ENCODE measurements around the gene MLLT3.

MLLT3 gene

GRCh38 chr9:20573023-20573422 is 49.3 kb downstream of the MLLT3 start:
- no peak for DNase-seq
- H3K4me3 ChIP-seq (ENCODE audit: low read length), result no peak overlapping the region
- H3K79me2 ChIP-seq (ENCODE audit: low read length), result peaks cover 42% of the 10 kb centered on the region

GRCh38 chr9:20570756-20571155 is 51.5 kb downstream of the MLLT3 start:
- no peak overlapping the region for H3K27ac ChIP-seq (ENCODE audit: low read length)
- peaks cover 51% of the 10 kb centered on the region for H3K79me2 ChIP-seq (ENCODE audit: low read length)
- H3K9me3 ChIP-seq (replicated peaks; ENCODE audit: insufficient read depth, low read length), result no peaks in the 10 kb centered on the region
- no peak for DNase-seq
- H3K27me3 ChIP-seq (replicated peaks; ENCODE audit: insufficient read depth, low read length), result no peaks in the 10 kb centered on the region
- H3K4me1 ChIP-seq (ENCODE audit: low read length), result no peaks in the 10 kb centered on the region
- no peaks in the 10 kb centered on the region for H3K36me3 ChIP-seq (replicated peaks; ENCODE audit: insufficient read depth, low read length)
- TF ChIP-seq CTCF (IDR thresholded peaks at IDR 0.05; ENCODE audit: low read length) (no peak), EZH2 (optimal IDR thresholded peaks at IDR 0.05; ENCODE audit: low read depth, low read length) (no peak), EZH2phosphoT487 (IDR thresholded peaks at IDR 0.05; ENCODE audit: low read length) (no peak)
- H3K9ac ChIP-seq (ENCODE audit: low read length), result no peak overlapping the region
- no peaks in the 10 kb centered on the region for H4K20me1 ChIP-seq (ENCODE audit: insufficient read depth, low read length)
- no peaks in the 10 kb centered on the region for H3F3A ChIP-seq (ENCODE audit: insufficient read depth, low read length)
- H2AFZ ChIP-seq (ENCODE audit: low read length), result no peak overlapping the region
- H3K4me2 ChIP-seq (ENCODE audit: low read depth, low read length), result no peak overlapping the region
- H3K4me3 ChIP-seq (ENCODE audit: low read length), result no peak overlapping the region
- no peaks in the 10 kb centered on the region for H3K9me2 ChIP-seq (replicated peaks; ENCODE audit: insufficient read depth, low read length)

More at GRCh38 chr9:20573023-20573422, 49.3 kb downstream of the MLLT3 start:
- H3K9ac ChIP-seq (ENCODE audit: low read length), result no peak overlapping the region
- H3K9me2 ChIP-seq (replicated peaks; ENCODE audit: insufficient read depth, low read length), result no peaks in the 10 kb centered on the region
- H3K4me2 ChIP-seq (ENCODE audit: low read depth, low read length), result no peak overlapping the region
- no peaks in the 10 kb centered on the region for H3F3A ChIP-seq (ENCODE audit: insufficient read depth, low read length)
- no peak overlapping the region for H2AFZ ChIP-seq (ENCODE audit: low read length)
- no peaks in the 10 kb centered on the region for H4K20me1 ChIP-seq (ENCODE audit: insufficient read depth, low read length)
- H3K4me1 ChIP-seq (ENCODE audit: low read length), result no peaks in the 10 kb centered on the region
- TF ChIP-seq EZH2 (optimal IDR thresholded peaks at IDR 0.05; ENCODE audit: low read depth, low read length) (no peak), CTCF (IDR thresholded peaks at IDR 0.05; ENCODE audit: low read length) (no peak), EZH2phosphoT487 (IDR thresholded peaks at IDR 0.05; ENCODE audit: low read length) (no peak)
- H3K36me3 ChIP-seq (replicated peaks; ENCODE audit: insufficient read depth, low read length), result no peaks in the 10 kb centered on the region
- no peaks in the 10 kb centered on the region for H3K27me3 ChIP-seq (replicated peaks; ENCODE audit: insufficient read depth, low read length)
- H3K27ac ChIP-seq (ENCODE audit: low read length), result no peak overlapping the region
- H3K9me3 ChIP-seq (replicated peaks; ENCODE audit: insufficient read depth, low read length), result no peaks in the 10 kb centered on the region

- Histone ChIP-seq H3K4me3 (ENCODE audit: low read length) (no peak overlapping the region), H3F3A (ENCODE audit: insufficient read depth, low read length) (no peaks in the 10 kb centered on the region), H3K4me2 (ENCODE audit: low read depth, low read length) (no peak overlapping the region), H3K9me2 (replicated peaks; ENCODE audit: insufficient read depth, low read length) (no peaks in the 10 kb centered on the region), H3K79me2 (ENCODE audit: low read length) (peaks cover 54% of the 10 kb centered on the region), H4K20me1 (ENCODE audit: insufficient read depth, low read length) (no peaks in the 10 kb centered on the region), H3K27ac (ENCODE audit: low read length) (no peak overlapping the region), H2AFZ (ENCODE audit: low read length) (no peak overlapping the region), H3K9me3 (replicated peaks; ENCODE audit: insufficient read depth, low read length) (no peaks in the 10 kb centered on the region), H3K36me3 (replicated peaks; ENCODE audit: insufficient read depth, low read length) (no peaks in the 10 kb centered on the region), H3K9ac (ENCODE audit: low read length) (no peak overlapping the region), H3K4me1 (ENCODE audit: low read length) (no peaks in the 10 kb centered on the region), H3K27me3 (replicated peaks; ENCODE audit: insufficient read depth, low read length) (no peaks in the 10 kb centered on the region)
- no peak for DNase-seq
- TF ChIP-seq CTCF (IDR thresholded peaks at IDR 0.05; ENCODE audit: low read length), result no peak
- no peak for TF ChIP-seq EZH2phosphoT487 (IDR thresholded peaks at IDR 0.05; ENCODE audit: low read length)
- TF ChIP-seq EZH2 (optimal IDR thresholded peaks at IDR 0.05; ENCODE audit: low read depth, low read length), result no peak
Measured at GRCh38 chr9:20570087-20570486, 52.2 kb downstream of the MLLT3 start.

All from MM.1S (cell line).